ENCODE data around the gene ASS1.

The ASS1 gene

DNA sequence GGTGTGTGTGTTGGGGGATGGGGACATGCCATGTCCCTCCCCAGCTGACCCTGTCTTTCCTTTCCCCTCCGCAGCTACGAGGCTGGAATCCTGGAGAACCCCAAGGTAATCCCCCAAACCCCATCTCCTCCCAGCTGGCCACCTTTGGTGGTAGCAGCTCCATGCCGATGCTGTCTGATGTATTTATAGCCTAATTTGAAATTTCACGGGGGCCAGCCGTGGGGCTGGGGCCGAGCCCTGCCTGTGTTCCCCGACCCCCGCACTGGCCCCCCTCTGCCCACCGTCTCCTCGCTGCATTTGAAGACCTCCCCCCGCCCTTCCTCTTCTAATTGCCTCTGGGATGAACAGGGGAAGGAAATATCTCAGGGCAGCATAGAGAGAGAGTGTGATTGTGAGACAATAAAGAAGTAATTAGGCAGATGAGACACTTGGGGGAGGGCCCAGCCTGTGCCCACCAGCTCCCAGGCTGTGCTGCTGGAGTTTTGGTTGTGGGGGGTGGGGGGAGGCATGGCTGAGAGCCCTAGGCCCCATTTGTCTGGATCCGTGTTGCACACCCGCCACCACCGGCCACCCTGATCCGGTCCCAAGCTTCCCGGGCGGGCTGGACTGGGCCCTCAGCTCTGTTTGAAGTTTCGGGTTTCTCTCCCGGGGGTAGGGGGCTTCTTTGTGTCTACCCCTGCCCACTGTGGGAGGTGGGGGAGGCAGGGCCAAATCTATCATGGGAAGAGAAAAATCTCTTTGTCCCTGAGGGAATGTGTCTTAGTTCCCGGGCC, 26.8 kb downstream of the ASS1 start:
- DNase-seq (ENCODE audit: low read depth in 2 of 3, low spot score in 2 of 3), result no peak

DNA sequence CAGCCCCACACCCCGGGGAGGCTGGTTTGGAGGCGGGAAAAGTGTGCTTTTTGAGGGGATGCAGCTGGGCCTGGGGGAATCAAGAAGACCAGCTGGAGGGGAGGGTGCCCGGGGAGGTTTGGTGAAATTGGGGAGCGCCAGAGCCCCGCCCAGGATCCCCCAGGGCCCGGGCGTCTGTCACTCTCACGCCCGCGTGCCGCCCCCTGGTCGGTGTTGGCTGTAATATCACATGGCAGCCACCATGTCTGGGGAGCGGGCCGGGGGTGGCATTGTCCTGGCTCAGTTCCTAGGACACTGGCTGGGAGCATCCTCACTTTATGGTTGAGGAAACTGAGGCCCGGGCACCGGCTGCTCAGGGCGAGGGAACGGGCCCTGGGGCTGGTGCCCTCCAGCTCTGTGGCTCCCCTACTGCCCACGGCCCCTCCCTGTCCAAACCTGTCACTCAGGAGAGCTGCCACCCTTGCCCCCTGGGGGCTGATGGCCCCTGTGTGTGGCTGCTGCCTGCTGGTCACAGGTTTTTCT, 27.5 kb downstream of the ASS1 start:
- no peak for DNase-seq (ENCODE audit: low read depth in 2 of 3, low spot score in 2 of 3)

DNA sequence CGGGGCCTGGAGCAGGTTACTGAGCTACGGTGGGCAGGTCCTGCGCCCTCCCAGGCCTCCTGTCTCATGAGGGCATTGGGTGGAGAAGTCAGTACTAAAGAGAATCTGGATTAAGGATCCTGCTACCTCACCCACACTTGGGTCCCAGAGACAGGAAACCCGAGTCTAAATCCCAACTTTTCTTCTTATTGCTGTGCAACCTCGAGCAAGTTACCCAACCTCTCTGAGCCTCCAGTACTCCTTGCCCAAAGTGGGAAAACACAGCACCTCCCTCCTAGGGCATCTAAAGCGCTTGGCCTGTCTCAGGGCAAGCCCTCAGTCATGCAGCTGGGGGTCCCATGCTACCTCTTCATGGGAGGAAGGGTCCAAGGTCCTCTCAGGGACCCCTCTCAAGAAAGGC, 28.2 kb downstream of the ASS1 start:
- DNase-seq (ENCODE audit: low read depth in 2 of 3, low spot score in 2 of 3), result no peak

DNA sequence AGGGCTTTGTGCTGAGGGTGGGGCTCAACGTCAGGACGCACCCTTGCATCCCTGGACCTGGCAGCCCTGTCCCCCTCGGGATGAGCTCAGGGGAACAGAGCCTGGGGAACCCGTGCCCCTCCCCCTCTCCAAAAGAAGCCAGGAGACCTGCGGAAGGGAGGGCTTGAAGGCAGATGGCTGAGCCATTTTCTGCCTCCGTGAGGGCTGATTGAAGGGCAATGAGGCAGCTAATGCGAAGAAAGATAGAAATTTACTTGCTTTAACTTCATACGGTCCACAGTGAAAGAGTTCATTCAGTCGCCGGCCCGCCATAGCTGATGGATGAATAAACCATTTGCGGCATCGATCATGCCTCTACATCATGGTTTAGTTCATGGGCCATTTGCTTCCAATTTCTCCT, 28.8 kb downstream of the ASS1 start:
- DNase-seq (ENCODE audit: low read depth in 2 of 3, low spot score in 2 of 3), result no peak

DNA sequence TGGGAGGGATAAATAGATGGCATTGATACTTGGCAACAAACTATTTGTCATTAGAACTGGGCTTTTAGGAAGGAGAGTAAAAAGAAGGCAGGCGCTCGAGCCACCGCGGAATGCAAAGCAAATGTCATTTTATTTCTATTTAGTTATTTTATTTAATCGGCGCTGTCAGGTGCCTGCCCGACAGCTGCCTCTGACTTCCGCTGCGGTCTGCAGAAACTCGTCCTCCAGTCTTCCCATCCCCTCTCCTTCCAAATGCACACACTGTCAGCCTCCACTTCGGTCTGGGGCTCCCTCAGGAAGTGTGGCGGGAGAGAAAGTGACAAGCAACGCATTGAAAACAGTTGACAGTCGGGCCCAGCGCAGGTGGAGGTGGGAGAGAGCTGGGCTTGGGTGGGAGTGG, 29.3 kb downstream of the ASS1 start:
- no peak for DNase-seq (ENCODE audit: low read depth in 2 of 3, low spot score in 2 of 3)

DNA sequence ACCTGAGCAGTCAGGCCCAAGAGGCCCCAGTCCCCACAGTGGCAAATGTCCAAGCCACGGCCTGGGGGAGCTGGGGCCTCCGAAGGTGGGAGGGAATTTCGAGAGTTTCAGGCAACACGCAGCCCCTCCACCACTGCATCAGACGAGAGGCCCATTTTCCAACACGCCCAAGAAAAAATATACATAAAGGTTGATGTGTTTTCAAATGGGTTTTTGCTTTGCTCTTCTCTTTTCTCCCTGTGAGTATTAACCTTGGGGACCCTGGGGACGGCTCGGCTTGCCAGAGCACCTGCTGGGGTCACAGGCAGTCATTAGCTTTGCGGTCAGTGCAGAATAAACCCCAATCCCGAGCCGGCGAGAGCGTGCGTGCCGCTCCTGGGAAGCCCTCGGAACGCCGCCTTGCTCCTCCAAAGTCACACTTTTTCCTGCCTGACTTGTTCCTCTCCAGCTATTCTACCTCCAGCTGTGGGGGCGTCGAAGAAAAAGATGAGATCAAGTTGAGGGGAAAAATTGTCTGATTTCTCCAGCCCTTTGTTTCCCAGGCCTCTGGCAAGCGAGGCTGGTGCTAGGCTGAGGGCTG, 31.5 kb downstream of the ASS1 start:
- DNase-seq (ENCODE audit: low read depth in 2 of 3, low spot score in 2 of 3), result no peak

DNA sequence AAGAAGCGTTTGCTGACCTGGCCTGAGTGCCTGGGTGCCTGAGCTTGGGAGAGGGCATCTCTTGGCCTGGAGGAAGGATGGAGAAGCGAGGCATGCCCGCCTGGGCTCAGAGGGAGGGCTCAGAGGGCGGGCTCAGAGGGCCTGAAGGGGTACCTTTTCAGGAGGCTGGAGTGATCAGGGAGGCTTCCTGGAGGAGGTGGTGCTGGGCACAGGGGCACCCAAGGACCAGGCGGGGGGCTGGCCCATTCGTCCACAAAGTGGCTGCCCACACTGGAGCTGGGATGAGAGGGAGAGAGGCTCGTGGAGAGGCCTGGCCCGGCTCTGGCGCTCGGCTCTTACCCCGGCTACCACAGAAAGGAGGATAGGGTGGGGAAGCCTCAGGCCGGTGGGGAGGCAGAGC, 32.8 kb downstream of the ASS1 start:
- no peak for DNase-seq (ENCODE audit: low read depth in 2 of 3, low spot score in 2 of 3)

DNA sequence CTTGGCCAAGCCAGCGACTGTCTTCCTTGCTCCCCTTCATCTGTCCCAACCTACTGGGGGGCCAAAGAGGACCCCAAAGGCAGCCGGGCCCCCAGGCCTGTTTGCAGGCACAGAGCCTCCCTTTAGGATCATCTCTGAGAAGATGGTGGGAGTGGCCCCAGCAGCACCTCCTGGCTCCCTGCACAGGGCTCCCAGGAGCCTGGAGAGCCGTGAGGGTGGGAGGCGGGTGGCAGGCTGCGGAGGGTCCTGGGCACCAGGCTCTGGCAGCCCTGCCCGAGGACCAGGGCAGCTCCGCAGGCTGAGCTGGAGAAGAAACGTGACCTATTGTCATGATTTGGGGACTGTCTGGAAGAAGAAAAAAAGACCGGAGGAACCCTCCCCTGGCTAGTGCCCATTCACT, 33.4 kb downstream of the ASS1 start:
- no peak for DNase-seq (ENCODE audit: low read depth in 2 of 3, low spot score in 2 of 3)

DNA sequence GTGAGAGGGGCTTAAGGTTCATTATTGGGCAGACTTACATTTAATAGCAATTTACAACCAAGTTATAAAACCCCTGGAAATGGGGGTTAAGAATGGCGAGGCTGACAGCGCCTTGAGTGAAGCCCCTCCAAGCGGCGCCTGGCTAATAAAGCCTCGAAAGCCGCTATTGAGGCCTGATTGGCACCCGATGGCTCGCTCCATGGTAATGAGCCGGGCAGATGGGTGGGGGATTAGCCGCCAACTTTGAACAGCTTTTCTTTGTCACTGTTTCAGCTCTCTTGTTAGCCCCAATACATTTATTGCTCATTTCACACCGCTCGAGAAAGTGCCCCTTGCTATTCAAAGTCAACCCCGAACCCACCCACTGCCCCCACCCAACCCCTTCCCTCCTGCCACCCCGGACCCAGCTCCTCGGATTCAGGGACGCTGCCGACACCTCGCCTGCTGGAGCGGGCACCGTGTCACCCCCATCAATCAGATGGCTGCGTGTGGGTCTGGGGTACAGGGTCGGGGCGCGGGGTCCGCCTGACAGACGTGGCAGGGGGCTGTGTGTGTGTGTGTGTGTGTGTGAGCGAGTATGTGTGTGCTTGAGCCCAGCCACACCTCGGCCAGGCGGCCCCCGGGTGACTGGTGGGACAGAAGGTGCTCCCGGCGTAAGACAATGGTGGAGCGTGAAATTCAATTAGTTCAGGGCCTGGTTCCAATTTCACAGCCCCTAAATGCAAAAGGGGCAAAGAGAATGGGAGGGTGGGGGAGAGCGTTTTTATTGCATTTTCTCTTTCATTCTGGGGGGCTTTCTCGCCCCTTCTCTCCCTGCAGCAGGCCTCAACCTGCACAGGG, 34.2 kb downstream of the ASS1 start:
- no peak for DNase-seq (ENCODE audit: low read depth in 2 of 3, low spot score in 2 of 3)

DNA sequence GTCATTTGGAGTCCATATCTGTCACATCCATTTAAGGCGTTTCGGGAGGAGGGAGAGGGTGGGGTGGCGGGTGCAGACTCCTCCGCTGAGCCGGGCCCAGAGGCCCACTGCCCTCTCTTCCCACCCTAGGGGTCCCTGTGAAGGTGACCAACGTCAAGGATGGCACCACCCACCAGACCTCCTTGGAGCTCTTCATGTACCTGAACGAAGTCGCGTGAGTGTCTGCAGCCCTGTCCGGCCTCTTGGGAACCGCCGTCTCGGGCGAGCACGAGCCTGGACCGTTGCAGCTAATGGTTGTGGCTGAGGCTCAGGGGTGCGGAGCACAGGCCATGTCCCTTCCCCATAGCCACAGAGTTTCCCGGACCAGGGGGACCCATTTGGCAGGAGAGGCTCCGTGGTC, 34.8 kb downstream of the ASS1 start:
- DNase-seq (ENCODE audit: low read depth in 2 of 3, low spot score in 2 of 3), result no peak

DNA sequence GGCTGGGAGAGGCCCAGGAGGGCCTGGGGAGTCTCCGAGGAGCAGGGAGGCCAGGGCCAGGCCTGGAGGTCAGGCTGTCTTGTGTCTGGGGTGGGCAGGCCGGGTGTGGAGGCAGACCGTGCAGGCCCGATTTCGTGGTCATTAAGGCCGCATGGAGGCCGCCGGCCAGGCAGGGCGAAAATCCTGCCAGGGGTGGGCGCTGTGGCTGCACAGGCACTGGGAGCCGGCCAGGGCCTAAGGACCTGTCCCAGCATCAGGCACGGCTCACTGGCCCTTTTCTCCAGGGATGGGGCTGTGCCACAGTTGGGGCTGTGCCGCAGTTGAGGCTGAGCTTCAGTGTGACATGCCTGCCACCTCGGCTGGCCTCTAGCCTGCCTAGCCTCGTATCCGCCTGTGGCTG, 35.9 kb downstream of the ASS1 start:
- DNase-seq (ENCODE audit: low read depth in 2 of 3, low spot score in 2 of 3), result no peak

DNA sequence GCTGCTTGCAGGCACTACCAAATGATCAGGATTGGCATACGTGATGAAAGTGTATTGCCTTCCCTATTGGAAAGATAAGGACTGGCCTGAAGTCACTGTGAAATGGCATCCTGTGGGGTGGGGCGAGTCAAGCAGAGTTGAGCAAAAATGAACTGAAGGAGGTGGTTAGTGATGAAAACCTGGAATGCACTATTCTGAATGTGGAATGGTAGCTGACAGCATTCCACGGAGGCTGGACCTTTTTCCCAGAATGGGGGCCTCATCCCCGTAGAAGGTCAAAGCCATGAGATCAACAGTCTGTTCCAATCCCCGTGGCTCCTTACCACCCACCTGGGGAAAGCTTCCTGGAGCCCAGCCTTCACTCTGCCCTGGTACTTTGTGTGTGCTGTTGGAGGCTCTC, 37.7 kb downstream of the ASS1 start:
- no peak for DNase-seq (ENCODE audit: low read depth in 2 of 3, low spot score in 2 of 3)

DNA sequence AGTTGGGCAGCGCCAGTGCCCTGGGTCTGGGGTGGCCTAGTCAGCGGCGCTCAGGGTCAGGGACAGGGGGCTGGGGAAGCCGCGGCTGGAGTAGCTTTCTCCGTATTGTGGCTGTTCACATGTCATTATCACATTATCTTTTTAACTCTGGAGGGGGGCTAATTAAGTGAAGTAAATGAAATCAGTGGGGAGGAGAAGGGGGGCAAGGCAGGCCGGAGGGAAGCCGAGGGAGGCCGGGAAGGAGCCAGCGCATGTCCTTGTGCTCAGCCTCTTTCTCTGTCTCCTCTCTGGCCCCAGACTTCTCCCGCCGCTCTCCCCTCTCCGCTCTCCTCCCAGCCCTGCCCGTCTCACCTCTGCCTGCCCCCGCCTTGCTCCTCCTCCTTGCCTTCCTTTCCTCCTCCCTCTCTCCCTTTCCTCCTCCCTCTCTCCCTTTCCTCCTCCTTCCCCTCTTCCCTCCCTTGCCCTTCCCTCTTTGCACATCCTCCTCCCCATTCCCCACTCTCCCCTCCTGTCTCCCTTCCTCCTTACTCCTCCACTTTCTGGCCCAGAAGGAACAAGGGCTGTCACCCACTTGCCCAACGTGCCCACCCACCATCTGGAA, 38.7 kb downstream of the ASS1 start:
- no peak for DNase-seq (ENCODE audit: low read depth in 2 of 3, low spot score in 2 of 3)

DNA sequence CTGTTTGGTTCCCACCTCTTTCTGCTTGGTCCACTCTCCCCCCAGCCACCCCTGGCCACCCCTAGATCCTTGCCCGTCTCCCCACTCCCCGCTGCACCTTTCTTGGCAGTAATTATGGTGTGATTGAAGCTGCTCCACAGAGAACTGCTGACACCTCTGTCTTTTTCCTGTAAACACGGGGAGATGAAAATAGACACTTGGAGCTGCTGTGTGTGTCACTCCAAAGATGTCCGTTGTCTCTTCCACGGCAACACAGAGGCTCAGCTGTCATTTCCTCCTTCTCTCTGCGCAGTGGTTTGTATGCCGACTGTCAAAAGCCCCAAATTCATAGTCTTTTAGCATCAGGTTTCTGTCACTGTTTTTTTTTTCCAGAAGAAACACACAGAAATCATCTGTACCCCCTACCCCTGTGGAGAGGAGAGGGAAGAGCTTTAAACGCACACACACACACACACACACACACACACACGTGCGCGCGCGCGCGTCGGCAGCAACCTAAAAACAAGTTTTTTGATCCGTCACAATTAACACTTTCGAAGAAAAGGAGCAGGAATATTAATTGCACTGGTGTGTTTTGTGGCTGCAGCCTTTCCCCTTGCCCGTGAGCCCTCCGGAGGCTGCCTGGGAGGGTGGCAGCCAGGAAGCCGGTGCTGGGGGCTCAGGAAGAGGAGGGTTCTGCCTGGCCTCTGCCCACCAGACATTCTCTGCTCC, 39.8 kb downstream of the ASS1 start:
- no peak for DNase-seq (ENCODE audit: low read depth in 2 of 3, low spot score in 2 of 3)

DNA sequence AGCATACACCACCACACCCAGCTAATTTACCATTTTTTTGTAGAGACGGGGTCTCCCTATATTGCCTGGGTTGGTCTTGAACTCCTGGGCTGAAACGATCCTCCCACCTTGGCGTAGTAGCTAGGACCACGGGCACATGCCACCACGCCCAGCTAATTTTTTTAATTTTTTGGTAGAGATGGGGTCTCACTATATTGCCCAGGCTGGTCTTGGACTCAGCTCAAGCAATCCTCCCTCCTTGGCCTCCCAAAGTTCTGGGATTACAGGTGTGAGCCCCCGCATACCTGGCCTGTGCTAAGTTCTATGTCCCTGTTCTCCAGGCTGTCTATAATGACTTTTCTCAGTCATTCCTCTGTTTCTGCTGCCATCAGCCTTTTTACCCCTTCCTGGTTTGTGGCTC, 41.3 kb downstream of the ASS1 start:
- DNase-seq (ENCODE audit: low read depth in 2 of 3, low spot score in 2 of 3), result no peak

DNA sequence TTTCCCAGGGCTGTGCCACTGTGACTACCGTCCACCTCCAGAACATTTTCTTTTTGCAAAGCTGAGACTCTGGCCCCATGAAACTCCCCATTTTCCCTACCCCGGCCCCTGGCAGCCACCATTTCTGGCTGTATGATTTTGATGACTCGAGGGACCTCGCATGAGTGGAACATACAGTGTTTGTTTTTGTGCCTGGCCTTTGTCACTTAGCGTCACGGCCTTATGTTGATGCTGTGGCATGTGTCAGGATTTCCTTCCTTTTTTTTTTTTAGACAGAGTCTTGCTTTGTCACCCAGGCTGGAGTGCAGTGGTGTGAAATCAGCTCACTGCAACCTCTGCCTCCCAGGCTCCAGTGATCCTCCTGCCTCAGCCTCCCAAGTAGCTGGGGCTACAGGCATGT, 42.7 kb downstream of the ASS1 start:
- no peak for DNase-seq (ENCODE audit: low read depth in 2 of 3, low spot score in 2 of 3)

DNA sequence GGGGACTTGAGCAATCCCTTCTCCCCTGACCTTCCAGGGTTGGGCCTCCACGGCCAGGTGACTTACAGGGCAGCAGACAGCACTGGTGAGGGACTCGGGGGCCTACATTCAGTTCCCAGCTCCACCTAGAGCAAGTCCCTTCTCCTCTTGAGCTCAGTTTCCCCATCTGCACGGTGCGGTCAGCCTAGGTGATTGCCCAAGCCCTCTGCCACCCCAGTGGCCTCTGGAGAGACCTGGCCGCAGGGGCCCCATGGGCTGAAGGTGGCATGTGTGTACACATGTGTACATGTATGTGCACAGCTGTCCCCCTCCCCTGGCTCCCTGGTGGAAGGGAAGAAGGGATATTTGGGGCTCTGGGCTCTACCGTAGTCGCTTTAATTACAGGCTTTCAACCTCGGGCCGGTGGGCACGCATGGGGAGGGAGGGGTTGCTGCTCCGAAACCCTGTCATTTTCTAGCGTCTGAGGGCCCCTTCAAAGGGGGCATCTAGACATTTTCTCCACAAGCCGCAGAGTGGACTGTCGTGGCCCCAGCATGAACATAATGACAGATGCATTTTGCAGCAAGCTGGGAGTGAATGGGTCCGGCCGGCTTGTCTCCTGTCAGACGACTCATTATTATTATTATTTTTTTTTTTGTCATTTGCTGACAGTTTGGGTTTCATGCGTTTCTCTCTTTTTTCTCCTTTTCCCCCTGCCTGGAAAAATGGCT, 44.0 kb downstream of the ASS1 start:
- no peak for DNase-seq (ENCODE audit: low read depth in 2 of 3, low spot score in 2 of 3)

DNA sequence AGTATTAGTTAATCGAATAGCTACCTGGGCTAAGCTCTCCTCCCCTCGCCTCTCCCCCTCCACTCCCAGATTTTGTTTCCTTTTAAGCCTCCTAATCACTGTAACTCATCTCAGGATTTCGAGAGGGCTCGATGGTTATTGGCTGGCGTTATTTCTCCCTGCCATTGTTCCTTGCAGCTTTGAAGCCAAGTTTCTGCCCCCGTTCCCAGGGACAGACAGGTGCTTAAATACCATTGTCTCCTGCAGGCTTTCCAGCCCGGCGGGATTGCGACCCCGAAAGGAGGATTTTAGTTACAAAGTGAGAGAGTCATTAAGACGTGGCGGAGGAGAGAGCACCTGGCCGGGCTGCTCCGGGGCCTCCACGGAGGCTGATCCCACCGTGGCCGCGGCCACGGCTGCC, 46.2 kb downstream of the ASS1 start:
- no peak for DNase-seq (ENCODE audit: low read depth in 2 of 3, low spot score in 2 of 3)

DNA sequence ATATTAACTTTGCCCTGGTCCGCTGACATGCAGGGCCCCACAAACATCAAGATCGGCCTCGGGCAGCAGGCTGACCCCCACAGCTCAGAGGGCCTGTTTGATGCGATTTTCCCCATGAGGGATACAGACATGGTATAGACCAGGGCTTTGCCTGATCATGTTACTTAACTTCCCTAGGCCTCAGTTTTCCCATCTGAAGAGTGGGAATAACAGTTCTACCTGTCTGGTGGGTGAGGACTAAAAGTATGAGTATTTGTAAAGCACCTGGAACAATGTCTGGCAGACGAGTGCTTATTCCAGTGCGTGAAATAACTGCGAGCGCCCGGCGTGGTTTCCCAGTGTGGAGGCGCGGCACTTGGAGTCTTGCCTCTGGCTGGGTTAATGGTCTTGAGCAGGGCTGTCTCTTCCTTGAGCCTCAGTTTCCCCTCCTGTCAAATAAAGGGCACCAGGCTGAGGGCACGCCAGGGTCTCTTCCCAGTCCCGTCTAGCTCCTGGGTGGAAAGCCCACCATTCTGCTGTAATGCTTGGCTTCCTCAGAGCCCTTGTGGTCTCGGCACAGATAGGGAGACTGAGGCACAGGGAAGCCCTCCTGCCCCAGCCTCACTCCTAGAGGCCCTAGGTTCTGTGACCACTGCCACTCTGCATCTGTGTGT, 47.2 kb downstream of the ASS1 start:
- DNase-seq (ENCODE audit: low read depth in 2 of 3, low spot score in 2 of 3), result no peak

DNA sequence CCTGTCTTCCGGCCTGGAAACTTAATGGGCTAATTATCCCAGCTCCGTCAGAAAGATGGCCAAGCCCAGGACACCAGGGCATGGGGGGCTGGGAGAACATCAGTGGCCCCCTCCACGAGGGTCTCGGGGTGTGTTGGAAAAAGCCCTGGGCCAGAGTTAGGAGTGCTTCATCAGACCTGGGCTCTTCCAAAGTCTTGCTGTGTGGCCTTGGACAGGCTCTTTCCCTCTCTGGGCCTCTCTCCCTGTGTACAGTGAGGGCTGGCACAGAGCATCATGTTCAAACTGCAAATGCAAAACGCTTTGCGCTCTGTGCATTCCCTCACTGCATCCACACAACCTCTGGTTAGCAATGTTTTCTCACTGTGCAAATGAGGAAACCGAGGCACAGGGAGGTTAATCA, 48.3 kb downstream of the ASS1 start:
- DNase-seq (ENCODE audit: low read depth in 2 of 3, low spot score in 2 of 3), result no peak
